Measurements from ENCODE around the gene PPFIA2.
"Not testable (repeated sequence)": the region's sequence is repeated elsewhere in the genome, so short reads cannot be mapped to it uniquely, and the experiment has no call there.

Gene PPFIA2

DNA sequence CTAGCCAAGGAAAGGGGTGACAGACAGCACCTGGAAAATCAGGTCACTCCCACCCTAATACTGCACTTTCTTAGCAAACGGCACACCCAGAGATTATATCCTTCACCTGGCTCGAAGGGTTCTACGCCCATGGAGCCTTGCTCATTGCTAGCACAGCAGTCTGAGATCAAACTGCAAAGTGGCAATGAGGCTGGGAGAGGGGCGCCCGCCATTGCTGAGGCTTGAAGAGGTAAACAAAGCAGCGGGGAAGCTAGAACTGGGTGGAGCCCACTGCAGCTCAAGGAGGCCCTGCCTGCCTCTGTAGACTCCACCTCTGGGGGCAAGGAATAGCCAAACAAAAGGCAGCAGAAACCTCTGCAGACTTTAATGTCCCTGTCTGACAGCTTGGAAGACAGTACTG, 99.8 kb downstream of the PPFIA2 start:
- not testable (repeated sequence) for DNase-seq

DNA sequence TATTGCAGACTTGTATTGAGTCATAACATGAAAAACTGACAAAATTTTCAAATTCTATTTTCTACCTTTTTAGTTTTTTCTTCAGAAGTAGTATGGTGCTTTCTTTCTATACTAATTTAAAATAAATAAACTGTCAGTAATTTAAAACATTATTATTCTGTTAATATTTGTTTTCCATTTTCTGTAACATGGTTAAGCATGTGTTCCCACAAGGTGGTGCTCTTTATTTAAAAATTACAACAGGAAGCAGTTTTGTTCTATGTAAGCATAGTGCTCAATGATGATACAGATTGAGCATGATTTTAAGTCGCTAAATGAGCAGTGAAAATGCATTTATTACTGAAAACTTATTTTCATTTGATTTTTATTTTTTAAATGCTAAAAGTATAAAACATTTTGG, 114.6 kb downstream of the PPFIA2 start:
- DNase-seq: peak; percentile 30 to 56

DNA sequence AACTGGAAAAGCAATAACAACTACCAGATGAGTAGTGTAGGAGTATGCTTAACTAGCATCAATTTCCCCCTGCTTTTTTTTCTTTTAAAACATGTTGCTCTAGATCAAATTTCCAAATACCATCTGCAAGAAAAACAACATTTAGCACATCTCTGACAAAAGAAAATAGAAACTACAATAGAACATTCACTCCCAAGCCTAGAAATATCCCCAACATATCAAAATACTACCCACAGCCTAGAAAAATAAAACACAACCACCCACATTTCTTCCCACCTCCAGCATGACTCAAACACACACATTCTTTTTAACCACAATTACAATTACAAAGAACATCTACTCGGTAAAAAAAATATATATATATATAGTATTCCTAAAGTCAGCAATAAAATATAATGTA, 120.0 kb downstream of the PPFIA2 start:
- no peak for DNase-seq

DNA sequence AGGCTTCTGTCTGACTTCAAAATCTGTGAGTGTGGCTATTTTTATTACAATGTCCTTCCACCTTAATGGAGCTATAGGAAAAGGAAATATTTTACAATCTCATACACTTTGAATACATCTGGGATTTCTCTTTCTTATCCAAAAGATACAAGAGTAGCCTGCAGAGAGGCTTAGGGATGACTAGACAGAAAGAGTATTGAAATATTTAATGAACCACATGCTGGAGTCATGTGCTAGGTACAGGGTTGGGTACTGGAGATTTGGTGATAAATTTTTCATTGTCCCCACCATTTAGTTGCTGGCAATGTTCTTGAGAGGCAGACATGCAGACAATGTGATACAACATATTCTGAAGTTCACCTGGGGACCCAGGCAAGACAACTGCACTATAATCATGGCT, 126.0 kb downstream of the PPFIA2 start:
- DNase-seq: no peak

DNA sequence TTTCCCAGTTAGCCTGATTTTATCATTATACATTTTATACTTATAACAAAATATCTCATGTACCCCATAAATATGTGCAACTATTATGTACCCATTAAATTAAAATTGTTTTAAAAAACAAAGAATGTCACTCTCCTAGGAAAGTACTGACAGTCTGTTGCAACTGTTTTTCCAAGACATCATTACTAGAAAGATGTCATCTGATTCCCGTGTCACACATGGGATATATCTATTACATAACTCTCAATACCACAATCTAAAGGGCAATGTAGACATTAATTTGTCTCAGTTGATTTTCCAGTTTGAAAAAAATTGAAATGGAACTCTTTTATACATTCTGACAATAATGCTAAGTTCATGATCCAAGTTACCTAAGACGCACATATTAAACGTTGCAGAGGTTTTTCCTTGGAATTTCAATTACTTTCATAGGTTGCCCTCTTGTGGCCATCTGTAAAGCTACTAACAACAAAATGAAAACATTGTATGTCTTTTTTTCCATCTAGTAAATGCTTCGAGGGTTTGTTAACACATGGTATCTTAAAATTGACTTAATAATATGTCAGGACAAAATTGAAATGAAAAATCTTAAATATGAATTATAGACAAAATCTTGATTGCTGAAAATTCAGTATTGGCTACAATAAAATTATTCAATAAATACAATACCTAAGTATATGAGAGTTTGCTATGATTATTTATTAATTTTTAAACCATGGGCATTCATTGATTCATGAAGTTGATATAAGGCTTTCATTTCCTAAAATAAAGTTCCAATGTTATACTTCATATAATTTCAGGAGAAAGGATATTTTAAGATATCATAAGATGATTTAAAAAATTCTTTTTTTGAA, 131.6 kb downstream of the PPFIA2 start:
- peak; percentile 24 to 67 for DNase-seq

DNA sequence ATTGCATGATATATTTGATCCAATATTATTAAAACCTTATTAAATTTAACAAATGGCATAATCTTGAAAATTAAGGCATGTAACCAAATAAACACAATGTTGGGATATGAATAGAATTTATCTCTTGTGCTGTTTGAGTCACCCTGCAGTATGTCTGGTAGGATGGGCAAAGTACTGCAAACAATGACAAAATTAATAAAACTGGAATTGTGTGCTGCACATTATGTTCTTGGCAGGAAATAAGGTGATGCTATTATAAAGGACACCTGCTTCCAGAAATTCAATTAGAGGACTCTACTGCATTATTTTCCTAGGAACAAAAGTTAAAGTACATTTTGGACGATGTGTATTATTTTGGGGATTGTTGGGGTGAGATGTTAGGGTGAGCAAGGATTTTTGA, 132.7 kb downstream of the PPFIA2 start:
- DNase-seq: no peak

DNA sequence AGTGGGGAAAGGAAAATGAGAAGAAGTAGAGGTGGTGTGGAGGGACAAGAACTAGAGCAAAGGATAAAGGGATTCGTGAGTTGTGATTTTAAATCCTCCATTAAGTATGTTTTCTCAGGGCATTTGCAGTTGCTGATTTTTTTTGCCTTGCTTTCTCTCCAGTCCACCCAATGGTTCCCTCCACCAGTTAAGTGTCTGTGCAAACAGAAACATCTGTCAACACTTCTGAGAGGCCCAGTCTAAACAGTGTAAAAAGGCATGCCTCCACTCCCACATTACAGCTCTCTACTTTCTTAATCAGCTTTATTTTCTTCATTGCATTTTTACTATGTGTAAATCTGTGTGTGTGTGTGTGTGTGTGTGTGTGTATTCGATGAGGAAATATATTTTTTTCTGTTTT, 141.2 kb downstream of the PPFIA2 start:
- DNase-seq: peak in 1 of 2 experiments; percentile 3

DNA sequence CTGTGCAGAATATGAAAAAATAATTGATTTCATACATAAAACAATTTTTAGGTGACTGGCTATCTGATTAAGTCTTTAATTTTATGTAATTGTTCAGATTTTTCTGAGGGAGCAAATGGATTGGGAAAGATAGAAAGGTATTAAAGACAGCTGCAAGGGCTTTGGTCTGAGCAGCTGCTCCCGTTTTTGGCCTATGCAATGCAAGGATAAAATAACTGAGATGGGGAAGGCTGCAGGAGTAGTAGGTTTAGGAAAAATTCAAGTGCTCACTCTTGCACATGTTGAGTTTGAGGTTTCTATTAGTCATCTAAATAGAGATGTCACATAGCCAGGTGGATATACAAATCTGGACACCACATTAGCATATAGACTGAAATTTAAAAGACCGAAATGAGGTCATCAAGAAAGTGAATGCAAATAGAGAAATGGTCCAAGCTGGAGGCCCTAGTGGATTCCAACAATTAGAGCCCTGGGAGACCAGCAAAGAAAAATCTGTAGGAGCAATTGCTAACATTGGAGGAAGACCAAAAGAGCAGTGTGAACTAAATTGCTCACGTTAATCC, 144.0 kb downstream of the PPFIA2 start:
- no peak for DNase-seq

DNA sequence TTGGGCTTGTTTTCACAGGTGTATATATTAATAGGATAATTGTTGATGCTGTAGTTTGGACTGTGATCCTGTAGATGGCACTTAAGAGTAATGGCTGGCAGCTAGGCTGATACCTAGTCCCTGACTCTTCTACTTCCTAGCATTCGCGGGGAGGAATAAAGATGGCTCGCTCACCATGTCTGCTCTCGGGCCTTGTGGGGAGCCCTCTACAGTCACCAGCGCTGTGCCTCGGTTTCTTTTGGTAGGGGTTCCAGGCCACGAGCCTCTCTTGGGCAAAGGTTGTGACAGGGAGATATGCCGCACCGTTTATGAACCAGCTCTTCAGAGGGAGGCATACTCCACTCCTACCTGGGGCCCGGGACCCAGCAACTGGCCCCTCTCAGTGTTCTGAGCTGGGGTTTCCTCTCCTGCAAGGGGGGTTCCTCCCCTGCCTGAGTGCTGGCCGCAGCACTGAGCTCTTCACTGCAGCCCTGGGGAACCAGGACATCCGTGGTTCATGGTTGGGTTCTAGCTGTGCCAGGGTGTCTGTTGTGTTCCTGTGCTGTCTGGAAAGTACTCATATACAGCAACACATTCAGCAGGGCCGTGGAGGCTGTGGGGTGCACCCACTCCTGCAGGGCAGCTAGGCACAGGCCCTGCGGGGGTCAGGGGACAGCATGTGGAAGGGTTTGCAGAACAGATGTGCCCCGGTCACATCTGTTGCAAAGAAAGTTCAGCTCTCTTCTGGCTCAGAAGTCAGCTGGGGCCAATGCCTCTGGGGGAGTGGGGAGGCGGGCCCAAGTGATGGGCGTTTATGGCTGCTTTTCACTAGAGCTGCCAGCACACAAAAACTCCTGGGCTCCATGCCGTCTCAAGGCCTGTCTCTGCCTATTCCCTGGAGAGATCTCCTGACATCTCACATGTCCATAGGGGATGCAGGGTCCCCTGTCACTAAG, 147.9 kb downstream of the PPFIA2 start:
- DNase-seq: peak; percentile 3 to 10

DNA sequence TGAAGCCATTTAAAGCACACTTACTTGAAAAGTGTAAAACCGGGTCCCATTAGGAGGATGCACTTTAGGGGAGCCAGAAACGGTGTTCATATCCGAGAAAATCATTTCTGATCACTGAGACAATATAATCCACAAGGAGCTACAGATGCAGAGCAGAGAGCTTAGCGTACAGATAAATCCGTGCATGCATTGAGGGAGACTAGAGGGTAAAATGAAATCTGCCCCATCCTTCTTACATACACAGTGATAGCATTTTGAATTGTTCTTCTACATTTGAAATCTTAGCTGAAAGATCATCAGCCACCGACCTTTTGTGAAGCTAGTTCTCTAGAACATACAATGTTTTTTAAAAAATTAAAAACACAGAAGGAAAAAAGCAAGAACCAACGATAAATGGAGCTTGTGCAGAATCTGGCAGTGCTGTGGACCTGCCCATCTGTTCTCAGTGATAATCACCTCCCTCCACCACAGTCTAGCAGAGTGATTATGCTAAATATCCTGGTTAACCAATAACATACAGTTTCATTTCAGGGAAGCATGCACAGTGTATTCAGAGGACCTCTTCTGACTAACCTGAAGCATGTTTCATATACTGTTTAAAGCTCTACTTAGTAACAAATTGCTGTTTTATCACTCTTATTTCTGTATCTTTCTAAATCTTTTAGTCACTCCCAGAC, 161.1 kb downstream of the PPFIA2 start:
- peak; percentile 21 to 53 for DNase-seq

DNA sequence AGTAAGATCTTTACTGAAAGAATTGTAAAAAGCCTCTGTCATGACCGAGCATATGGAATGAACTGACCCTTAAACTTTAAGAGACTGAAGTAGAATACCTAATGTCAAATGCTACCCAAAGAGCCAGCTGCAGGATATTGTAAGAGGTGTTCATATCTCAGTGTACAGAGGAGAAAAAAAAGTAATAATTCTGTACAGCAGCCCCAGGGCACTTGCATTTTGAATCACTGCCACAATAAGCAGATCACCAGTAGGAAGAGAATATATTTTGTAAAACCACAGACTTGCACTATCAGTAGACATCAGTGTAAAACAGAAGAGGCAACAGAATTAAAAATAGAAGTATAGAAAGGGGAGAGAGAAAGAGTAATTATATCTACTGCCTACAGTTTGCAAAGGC, 162.6 kb downstream of the PPFIA2 start:
- no peak for DNase-seq

DNA sequence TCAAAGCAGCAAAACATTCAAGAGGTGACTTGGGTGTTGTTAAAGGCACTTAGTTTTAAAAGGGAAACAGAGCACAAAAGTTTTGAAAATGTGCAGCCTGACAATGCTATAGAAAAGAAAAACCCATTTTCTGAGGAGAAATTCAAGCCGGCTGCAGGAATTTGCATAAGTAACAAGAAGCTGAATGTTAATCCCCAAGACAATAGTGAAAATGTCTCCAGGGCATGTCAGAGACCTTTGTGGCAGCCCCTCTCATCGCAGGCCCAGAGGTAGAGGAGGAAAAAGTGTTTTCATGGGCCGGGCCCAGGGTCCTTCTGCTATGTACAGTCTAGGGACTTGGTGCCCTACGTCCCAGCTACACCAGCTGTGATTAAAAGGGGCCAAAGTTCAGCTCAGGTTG, 167.9 kb downstream of the PPFIA2 start:
- DNase-seq: no peak

DNA sequence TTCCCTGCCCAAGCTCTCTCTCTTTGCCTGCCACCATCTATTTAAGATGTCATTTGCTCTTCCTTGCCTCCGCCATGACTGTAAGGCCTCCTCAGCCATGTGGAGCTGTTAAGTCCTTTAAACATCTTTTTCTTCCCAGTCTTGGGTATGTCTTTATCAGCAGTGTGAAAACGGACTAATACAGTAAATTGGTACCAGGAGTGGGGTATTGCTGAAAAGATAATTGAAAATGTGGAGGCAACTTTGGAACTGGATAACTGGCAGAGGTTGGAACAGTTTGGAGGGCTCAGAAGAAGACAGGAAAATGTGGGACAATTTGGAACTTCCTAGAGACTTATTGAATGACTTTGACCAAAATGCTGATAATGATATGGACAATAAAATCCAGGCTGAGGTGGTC, 168.4 kb downstream of the PPFIA2 start:
- not testable (repeated sequence) for DNase-seq

DNA sequence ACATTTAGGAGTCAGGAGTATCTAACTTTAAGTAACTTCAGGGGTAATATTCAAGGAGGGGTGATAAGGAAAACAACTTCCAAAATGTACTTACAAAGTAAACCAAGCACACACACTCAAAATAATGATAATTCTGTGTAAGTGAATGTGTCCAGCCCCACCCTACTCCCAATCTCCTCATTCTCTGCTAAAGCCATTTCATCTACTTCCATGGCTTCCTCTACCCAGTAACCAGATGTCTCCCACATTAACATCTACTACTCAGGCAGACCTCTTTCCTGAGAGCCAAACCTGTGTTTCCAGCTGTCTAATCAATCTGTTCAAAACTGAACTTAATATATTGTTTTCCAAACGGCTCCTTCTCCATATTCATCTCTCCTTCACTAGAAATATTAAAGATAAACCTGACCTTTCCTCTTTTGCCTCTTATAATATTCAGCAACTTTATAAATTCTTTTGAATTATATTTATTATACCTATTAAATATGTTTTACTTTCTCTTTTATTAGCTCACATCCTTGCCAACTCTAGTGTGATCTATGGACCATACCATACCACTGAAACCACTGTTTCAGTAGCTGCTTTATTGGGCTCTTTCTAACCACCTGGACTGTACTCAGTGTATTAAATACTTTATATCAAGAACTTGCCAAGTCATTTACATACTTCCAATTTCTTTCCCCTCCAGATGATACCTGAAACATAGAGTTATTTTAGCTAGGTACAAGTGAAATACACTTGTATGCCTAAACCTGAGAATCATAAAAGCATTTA, 170.7 kb downstream of the PPFIA2 start:
- no peak for DNase-seq

DNA sequence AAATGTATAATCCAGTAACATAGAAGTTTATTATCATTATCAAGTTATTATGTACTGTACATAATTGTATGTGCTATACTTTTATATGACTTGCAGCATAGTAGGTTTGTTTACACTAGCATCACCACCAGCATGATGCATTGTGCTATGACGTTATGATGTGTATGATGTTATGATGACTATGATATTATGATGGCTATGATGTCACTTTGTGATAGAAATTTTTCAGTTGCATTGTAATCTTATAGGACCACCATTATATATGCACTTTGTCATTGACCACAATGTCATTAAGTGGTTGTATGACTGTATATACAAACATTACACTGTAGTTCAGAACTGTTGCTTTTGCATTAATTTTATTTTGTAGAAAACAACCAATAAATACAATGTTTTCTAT, 173.4 kb downstream of the PPFIA2 start:
- DNase-seq: no peak

DNA sequence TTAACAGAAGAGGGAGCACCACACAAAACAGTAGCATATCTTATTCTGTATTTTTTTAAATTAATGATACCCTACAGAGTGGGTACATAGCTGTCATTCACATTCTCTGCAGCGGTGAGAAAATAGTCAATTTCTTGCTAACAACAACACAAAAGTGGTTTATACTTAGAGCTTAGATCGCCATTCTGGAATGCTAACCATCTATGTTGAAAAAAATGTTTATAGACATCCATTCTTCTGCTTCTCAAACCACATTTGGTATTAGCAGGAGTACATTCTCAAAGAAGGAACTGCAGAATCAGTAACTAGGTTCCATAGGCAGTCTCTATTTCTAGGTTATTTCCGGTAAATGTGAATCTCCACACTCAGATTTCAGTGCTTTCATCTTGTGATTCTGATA, 185.9 kb downstream of the PPFIA2 start:
- DNase-seq: no peak

DNA sequence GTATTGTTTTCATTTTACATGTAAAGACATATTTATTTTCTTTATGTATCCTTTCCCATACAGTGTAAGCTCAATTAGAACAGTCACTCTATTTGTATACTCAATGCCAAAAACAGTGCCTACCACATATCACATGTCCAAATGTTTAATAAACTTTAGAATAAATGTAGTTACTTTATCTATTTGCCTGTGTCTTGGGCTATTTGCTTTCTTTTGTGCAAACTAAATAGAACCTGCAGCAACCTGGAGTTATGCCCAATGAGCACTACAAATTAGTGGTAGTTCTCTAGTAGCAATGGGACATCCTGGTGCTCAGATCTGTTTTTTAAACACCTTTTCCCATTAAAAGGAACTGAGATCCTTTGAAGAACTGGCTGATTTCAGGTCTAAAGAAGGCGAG, 186.7 kb downstream of the PPFIA2 start:
- no peak for DNase-seq

DNA sequence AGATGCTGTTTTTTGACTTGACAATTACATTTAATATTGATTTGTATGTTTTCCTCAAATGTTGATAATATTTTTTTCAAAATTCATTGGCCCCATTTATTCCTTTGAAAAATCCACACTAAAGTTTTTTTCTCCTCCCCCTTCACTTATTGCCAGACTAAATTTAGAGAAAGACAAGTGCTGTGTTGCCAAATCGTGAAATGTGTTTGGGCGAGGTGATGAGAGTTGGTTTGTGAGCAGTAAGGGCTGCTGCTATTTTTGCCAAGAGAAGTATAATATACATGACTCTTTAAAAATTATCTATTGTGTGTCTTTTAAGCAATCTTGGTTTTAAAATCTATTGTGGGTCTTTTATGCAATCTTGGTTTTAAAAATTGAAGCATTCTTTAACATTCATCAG, 188.9 kb downstream of the PPFIA2 start:
- no peak for DNase-seq

DNA sequence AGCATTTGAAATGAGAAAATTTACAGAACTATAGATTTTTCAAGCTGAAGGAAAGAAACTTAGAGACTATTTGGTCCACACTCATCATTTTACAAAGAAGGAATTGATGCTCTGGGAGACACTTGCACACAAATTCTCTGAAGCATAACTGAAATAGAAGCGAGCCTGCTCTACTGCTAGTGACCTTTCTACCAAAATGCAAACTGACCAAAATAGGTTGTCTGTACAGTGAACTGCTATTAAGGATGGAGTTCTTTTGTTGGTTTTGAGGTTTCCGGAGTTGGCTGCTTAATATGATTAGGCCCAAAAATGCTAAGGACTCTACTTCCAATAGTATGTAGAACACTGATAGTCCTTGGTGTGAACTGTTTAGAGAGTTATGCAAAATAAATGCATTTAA, 194.9 kb downstream of the PPFIA2 start:
- no peak for DNase-seq

DNA sequence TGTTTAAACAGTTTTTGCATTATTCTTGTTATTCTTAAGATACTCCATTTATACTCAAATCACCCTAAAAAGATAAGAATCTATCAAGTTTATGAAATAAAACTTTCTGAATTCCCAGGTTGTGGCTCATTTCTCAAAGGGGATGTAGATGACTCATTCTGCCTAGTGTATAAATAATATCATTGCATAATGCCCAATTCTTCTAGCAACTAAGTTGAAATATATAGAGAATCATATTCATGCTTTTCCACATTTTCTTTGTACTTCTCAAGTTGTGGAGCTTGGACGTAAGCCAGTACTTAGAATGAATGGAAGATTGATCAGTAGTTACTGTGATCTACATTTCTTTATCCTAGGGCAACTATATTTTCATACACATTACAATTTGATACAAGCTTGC, 201.1 kb downstream of the PPFIA2 start:
- DNase-seq: no peak

DNA sequence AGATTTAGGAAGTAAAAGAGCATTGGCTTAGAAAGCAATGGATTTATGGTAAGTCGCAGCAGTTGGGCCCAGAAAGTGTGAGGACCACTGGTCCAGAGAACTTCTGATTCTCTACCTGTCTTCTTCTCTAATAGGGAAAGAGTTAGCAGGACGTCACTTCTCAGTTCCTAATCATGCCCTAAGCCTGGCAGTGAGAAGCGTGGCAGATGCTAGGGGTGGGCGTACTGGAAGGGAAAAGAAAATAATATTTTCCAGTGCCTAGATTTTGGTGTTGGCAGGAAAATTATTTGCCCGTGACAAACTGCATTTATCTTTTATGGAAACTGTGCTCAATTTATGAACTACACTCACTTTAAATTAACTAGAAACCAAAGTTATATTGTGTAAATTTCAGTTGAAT, 212.3 kb downstream of the PPFIA2 start:
- DNase-seq: no peak

DNA sequence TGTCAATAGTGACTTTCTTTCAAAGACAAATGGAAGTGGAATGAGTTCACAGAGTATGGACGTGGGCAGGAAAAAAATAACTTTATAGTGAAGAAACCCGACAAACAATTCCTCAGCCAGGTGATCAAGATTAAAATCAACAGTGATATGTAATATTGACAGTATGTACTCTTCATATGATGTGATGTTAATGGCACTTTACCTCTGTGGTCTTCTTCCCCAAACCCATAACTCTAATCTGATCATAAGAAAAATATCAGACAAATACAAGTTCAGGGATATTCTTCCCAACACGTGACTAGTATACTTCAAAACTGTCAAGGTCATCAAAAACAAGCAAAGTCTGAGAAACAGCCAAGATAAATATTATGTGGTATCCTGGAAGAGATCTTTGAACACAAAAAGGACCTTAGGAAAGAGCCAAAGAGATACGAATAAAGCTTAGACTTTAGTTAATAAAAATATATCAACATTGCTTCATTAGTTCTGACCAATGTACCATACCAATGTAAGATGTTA, 215.5 kb downstream of the PPFIA2 start:
- DNase-seq: no peak

Data from NCI-H526 (cell line).